ENCODE data around the gene COBL.

The COBL gene

GRCh38 chr7:51182636-51183166, 133.9 kb downstream of the COBL start:
- Histone ChIP-seq H3K9me2 (replicated peaks; ENCODE audit: control insufficient read depth, low read length) (no peaks in the 10 kb centered on the region), H3K9me3 (ENCODE audit: control insufficient read depth, insufficient read depth, low read length) (no peaks in the 10 kb centered on the region), H3K27ac (ENCODE audit: low read depth, low read length) (no peak overlapping the region), H3K36me3 (ENCODE audit: control insufficient read depth, low read length) (no peaks in the 10 kb centered on the region), H3F3A (ENCODE audit: control insufficient read depth, insufficient read depth) (no peaks in the 10 kb centered on the region), H3K4me1 (ENCODE audit: control insufficient read depth, low read length) (no peaks in the 10 kb centered on the region), H3K79me2 (ENCODE audit: control insufficient read depth, low read length) (no peaks in the 10 kb centered on the region), H3K4me2 (ENCODE audit: low read length) (no peak overlapping the region), H4K20me1 (ENCODE audit: control insufficient read depth, insufficient read depth, low read depth, low read length) (no peaks in the 10 kb centered on the region), H3K27me3 (ENCODE audit: control insufficient read depth, low read length) (0 out of 2 replicates have a peak, but pooled peaks cover 4% of the 10 kb centered on the region), H3K4me3 (ENCODE audit: low read length) (no peak overlapping the region)
- no peak for TF ChIP-seq CTCF (IDR thresholded peaks at IDR 0.05; ENCODE audit: low read depth, low read length, poor library complexity, severe bottlenecking)
- TF ChIP-seq EZH2phosphoT487 (IDR thresholded peaks at IDR 0.05; ENCODE audit: borderline replicate concordance, low read length), result no peak

GRCh38 chr7:51180092-51180491, 136.5 kb downstream of the COBL start:
- 0 out of 2 replicates have a peak, but pooled peaks cover 4% of the 10 kb centered on the region for H3K27me3 ChIP-seq (ENCODE audit: control insufficient read depth, low read length)
- TF ChIP-seq EZH2phosphoT487 (IDR thresholded peaks at IDR 0.05; ENCODE audit: borderline replicate concordance, low read length), result no peak
- no peak for TF ChIP-seq CTCF (IDR thresholded peaks at IDR 0.05; ENCODE audit: low read depth, low read length, poor library complexity, severe bottlenecking)

GRCh38 chr7:51175992-51176388, 140.6 kb downstream of the COBL start:
- Histone ChIP-seq H3K9me2 (replicated peaks; ENCODE audit: control insufficient read depth, low read length) (no peaks in the 10 kb centered on the region), H3K27ac (ENCODE audit: low read depth, low read length) (no peak overlapping the region), H3K4me2 (ENCODE audit: low read length) (no peak overlapping the region), H3K9me3 (ENCODE audit: control insufficient read depth, insufficient read depth, low read length) (no peaks in the 10 kb centered on the region), H3K79me2 (ENCODE audit: control insufficient read depth, low read length) (no peaks in the 10 kb centered on the region), H3K4me3 (ENCODE audit: low read length) (no peak overlapping the region), H3K4me1 (ENCODE audit: control insufficient read depth, low read length) (no peaks in the 10 kb centered on the region), H3K27me3 (ENCODE audit: control insufficient read depth, low read length) (0 out of 2 replicates have a peak, but pooled peaks cover 5% of the 10 kb centered on the region), H3K36me3 (ENCODE audit: control insufficient read depth, low read length) (no peaks in the 10 kb centered on the region), H3F3A (ENCODE audit: control insufficient read depth, insufficient read depth) (no peaks in the 10 kb centered on the region), H4K20me1 (ENCODE audit: control insufficient read depth, insufficient read depth, low read depth, low read length) (no peaks in the 10 kb centered on the region)
- no peak for TF ChIP-seq EZH2phosphoT487 (IDR thresholded peaks at IDR 0.05; ENCODE audit: borderline replicate concordance, low read length)
- TF ChIP-seq CTCF (IDR thresholded peaks at IDR 0.05; ENCODE audit: low read depth, low read length, poor library complexity, severe bottlenecking), result no peak

More at GRCh38 chr7:51180092-51180491, 136.5 kb downstream of the COBL start:
- Histone ChIP-seq H3F3A (ENCODE audit: control insufficient read depth, insufficient read depth) (no peaks in the 10 kb centered on the region), H3K4me3 (ENCODE audit: low read length) (no peak overlapping the region), H4K20me1 (ENCODE audit: control insufficient read depth, insufficient read depth, low read depth, low read length) (no peaks in the 10 kb centered on the region), H3K36me3 (ENCODE audit: control insufficient read depth, low read length) (no peaks in the 10 kb centered on the region), H3K9me3 (ENCODE audit: control insufficient read depth, insufficient read depth, low read length) (no peaks in the 10 kb centered on the region), H3K4me1 (ENCODE audit: control insufficient read depth, low read length) (no peaks in the 10 kb centered on the region), H3K27ac (ENCODE audit: low read depth, low read length) (no peak overlapping the region), H3K9me2 (replicated peaks; ENCODE audit: control insufficient read depth, low read length) (no peaks in the 10 kb centered on the region), H3K79me2 (ENCODE audit: control insufficient read depth, low read length) (no peaks in the 10 kb centered on the region), H3K4me2 (ENCODE audit: low read length) (no peak overlapping the region)
